RWPE2 (cell line): ENCODE data around the gene CD74.

Experiments used
- ATAC-seq: fragments of 200-7000 bp; cut with Tn5 transposase; 3 replicates; pipeline ENCODE4 v1.9.1; 2021; ENCODE audit warnings: low read depth
- DNase-seq: peaks from one replicate; pipeline ENCODE4 v3.0.0-alpha.2; 2020; ENCODE audit warnings: low spot score
- H3K27ac ChIP-seq: fragments of 450-650 bp; 2 replicates; pipeline ENCODE4 v1.5.1; 2017; ENCODE audit warnings: mild to moderate bottlenecking; ENCODE audit not compliant: poor library complexity, severe bottlenecking
- H3K27me3 ChIP-seq: fragments of 250-450 bp; sonication (Bioruptor Pico); 2 replicates; pipeline ENCODE4 v1.5.1; 2021; ENCODE audit warnings: mild to moderate bottlenecking, moderate library complexity; ENCODE audit not compliant: insufficient read depth, poor library complexity, severe bottlenecking
- H3K36me3 ChIP-seq: fragments of 250-450 bp; sonication (Bioruptor Pico); 2 replicates; pipeline ENCODE4 v1.5.1; 2020; ENCODE audit warnings: low read depth, mild to moderate bottlenecking, moderate library complexity
- H3K4me1 ChIP-seq: fragments of 250-450 bp; sonication (Bioruptor Pico); 2 replicates; pipeline ENCODE4 v1.5.1; 2021; ENCODE audit warnings: mild to moderate bottlenecking, moderate library complexity; ENCODE audit not compliant: insufficient read depth, poor library complexity, severe bottlenecking
- H3K4me3 ChIP-seq: fragments of 250-450 bp; sonication (Bioruptor Pico); 2 replicates; pipeline ENCODE4 v1.5.1; 2021; ENCODE audit warnings: mild to moderate bottlenecking, moderate library complexity; ENCODE audit not compliant: severe bottlenecking
- H3K9me3 ChIP-seq: fragments of 250-450 bp; sonication (Bioruptor Pico); 2 replicates; pipeline ENCODE4 v1.5.1; 2021; ENCODE audit warnings: mild to moderate bottlenecking, moderate library complexity; ENCODE audit not compliant: severe bottlenecking
- TF ChIP-seq, protein P1 (sequence below): fragments of 450-650 bp; IDR thresholded peaks from one replicate; pipeline ENCODE4 v1.5.1; 2017; ENCODE audit warnings: mild to moderate bottlenecking, moderate library complexity; ENCODE audit not compliant: poor library complexity, severe bottlenecking

Gene CD74

DNA sequence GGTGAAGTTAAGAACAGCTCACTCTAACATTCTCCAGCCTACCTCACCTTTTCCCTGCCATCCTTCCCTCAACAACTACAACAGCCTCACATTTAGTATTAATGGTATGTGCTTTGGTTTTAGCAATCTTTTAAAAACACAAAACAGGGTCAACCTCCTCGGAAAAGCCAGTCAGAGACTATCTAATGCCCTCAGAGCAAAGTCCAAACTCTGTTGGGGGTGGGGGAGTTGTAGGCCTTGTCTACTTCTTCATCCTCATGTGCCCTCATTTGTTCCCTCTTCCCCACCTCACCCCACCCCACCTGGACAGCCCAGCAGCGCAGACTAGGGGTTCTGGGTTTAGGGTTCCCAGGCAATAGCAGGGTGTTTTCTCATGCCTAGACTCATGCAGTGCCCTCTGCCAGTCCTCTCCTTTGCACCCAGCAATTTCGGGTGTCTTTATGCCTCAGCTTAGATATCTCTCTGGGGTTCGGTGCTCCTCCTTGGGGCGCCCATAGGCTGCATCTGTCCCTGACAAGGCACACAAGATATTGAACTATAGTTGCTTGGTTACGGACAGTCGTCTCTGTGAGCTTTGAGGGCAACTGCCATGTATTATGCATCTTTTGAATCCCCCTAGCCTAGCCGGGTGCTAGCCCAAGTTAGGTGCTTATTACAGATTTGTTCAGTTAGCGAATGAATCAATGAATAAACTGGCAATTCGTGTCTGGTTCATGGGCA, 56.0 kb downstream of the CD74 start:
- no peak for ATAC-seq
- peaks cover 4% of the 10 kb centered on the region for H3K4me1 ChIP-seq
- peak overlapping the region; percentile 93 for H3K4me3 ChIP-seq
- TF ChIP-seq, protein P1, sequence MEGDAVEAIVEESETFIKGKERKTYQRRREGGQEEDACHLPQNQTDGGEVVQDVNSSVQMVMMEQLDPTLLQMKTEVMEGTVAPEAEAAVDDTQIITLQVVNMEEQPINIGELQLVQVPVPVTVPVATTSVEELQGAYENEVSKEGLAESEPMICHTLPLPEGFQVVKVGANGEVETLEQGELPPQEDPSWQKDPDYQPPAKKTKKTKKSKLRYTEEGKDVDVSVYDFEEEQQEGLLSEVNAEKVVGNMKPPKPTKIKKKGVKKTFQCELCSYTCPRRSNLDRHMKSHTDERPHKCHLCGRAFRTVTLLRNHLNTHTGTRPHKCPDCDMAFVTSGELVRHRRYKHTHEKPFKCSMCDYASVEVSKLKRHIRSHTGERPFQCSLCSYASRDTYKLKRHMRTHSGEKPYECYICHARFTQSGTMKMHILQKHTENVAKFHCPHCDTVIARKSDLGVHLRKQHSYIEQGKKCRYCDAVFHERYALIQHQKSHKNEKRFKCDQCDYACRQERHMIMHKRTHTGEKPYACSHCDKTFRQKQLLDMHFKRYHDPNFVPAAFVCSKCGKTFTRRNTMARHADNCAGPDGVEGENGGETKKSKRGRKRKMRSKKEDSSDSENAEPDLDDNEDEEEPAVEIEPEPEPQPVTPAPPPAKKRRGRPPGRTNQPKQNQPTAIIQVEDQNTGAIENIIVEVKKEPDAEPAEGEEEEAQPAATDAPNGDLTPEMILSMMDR: no peak
- no peaks in the 10 kb centered on the region for H3K9me3 ChIP-seq
- DNase-seq: no peak
- H3K36me3 ChIP-seq: peaks cover 36% of the 10 kb centered on the region
- H3K27ac ChIP-seq: no peak overlapping the region
- H3K27me3 ChIP-seq: no peaks in the 10 kb centered on the region

DNA sequence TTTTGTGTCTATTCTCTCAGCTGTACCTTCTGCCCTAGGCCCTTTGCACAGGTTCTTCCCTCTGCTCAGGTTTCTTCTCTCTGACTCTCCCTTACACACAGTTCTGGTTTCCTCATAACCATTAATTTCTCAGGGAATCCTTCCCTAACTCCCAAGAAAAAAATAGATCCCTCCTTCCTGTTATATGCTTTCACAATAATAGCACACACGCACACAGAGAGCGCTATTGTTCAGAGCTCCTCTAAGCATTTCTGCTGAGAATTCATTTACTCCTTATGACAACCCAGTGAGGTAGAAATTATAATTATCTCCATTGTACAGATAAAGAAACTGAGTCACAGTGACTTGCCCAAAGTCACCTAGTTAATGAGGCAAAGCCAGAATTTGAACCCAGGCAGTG, 56.9 kb downstream of the CD74 start:
- no peak overlapping the region for H3K4me3 ChIP-seq
- peaks cover 27% of the 10 kb centered on the region for H3K36me3 ChIP-seq
- H3K27ac ChIP-seq: no peak overlapping the region
- H3K27me3 ChIP-seq: no peaks in the 10 kb centered on the region
- H3K4me1 ChIP-seq: peaks cover 4% of the 10 kb centered on the region
- ATAC-seq (no peak), DNase-seq (no peak)
- H3K9me3 ChIP-seq: no peaks in the 10 kb centered on the region
- TF ChIP-seq, protein P1: no peak

DNA sequence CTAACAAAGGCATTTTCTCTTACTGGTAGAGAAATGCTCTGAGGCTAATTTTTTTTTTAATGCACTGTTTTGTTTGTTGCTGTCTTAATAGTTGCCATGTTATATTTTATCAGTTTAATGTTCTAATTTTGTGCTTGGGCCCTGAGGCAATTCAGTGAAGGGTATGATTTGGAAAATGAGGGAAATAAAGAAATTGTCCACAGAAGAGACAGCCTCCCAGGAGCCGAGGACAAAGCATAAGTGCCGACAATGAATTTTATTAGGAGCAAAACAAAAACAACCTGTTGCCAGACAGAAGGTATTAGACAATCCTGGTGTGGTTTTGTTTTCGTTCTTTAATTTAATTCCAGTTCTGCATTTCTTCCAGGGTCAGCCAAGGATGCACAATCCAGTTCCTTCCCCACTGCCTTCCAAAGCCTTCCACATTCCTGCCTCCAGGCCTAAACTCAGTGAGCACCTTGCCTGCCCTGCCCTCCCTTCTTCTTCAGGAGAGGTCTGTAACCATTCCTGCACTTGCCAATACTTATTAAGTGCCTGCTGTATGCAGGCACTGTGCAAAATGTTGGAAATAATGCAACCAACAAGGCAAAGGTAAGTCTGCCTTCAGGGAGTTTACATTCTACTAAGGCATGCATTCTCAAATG, 59.6 kb downstream of the CD74 start:
- Histone ChIP-seq H3K27me3 (no peaks in the 10 kb centered on the region), H3K36me3 (peaks cover 1% of the 10 kb centered on the region), H3K9me3 (no peaks in the 10 kb centered on the region), H3K27ac (no peak overlapping the region), H3K4me3 (no peak overlapping the region), H3K4me1 (no peaks in the 10 kb centered on the region)
- DNase-seq (no peak), ATAC-seq (no peak)
- TF ChIP-seq, protein P1: no peak

DNA sequence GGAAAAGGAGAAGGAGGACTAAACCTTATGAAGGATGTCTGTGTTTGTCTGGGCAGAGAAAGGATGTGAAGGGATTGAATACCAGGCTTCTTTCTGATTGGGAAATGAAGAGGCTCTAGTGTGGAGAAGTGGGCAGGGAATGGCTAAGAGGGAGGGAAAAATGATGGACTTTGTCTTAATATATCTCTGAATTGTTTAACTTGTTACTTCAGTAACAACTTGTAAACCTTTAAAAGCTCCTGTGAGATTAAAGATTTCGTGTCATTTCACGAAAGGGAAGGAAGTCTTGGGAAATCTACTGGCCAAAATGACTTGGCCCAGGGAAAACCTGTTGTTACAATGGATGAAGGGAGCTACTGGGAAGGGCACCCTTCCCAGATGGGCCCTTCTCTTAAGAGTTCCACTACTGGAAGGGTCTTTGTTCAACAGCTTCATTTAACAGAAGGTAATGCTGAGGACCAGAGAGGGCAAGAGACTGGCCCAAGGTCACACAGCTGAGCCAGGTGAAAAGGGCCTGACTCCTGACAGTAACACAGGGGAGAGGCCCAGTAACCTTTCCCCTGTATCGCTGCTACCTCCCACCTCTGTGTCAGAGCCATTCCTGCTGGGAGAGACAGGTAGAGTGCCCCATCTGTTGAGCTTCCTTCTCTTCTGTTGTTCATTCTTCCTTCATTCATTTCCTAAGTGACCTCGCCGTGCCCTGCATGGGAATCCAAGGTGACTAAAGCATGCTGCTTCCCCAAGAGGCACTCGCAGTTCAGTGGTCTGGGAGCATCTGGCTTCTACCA, 60.3 kb downstream of the CD74 start:
- DNase-seq (no peak), ATAC-seq (no peak)
- H3K9me3 ChIP-seq: no peaks in the 10 kb centered on the region
- TF ChIP-seq, protein P1: no peak
- no peaks in the 10 kb centered on the region for H3K27me3 ChIP-seq
- H3K27ac ChIP-seq: no peak overlapping the region
- H3K36me3 ChIP-seq: no peaks in the 10 kb centered on the region
- no peaks in the 10 kb centered on the region for H3K4me1 ChIP-seq
- H3K4me3 ChIP-seq: no peak overlapping the region
